Measurements from ENCODE around the gene OSBPL2.

OSBPL2 gene

GRCh38 chr20:62237801-62238568 is at the start of gene OSBPL2:
Gene OSBPL2 (plus strand): TSS chr20:62238521. CDS start chr20:62256185, 17,664 bp downstream.
- DNase-seq, result peak; percentile 100

- DNase-seq, result no peak
These were observed 47.5 kb upstream of the OSBPL2 start for GRCh38 chr20:62190639-62191411.

DNA sequence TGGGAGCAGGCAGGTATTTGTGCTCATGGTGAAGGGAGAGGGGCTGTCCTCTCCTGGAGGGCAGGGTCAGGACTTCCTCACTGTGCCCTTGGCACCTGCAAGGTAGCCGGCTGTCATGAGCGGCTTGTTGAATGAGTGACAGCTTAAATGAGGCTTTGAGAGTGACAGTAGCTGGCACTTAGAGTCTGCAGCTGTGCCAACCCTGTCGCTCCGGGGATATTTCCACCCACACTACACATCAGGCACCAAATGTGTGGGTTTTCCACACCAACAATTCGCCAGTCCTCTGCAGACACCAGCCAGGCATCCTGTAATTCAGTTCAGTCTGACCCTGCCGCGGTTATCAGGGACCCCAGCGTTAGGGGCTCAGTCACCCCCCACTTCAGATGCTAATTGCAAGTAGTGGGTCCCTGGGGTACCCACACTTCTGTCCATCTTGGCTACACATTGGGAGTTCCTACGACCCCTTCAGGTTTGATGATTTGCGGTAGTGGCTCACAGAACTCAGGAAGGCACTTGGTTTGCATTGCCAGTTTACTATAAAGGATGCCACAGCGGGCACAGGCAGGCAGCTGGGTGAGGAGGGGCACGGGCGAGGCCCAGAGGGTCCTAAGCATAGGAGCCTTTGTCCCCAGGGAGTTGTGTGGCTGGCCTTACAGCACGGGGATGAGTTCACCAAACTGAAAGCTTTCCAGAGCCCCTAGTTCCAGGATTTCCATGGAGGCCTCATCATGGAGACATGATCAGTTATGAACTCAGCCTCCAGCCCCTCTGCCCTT is 46.4 kb upstream of the OSBPL2 start:
- DNase-seq, result no peak

GRCh38 chr20:62192635-62193034 is 45.7 kb upstream of the OSBPL2 start:
- DNase-seq, result no peak

- DNase-seq, result no peak
These were observed 45.0 kb upstream of the OSBPL2 start for GRCh38 chr20:62193079-62194025.

DNA sequence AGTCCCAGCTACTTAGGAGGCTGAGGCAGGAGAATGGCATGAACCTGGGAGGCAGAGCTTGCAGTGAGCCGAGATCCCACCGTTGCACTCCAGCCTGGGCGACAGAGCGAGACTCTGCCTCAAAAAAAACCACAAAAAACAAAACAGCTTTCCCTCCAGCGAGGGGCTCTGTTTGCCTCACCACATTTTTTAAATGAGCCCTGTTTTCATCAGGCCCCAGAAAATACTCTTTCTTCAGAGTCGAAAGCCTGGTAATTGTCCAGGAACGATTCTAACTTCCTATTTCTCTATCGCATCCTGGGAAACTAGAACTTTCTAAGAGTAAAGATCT is 43.3 kb upstream of the OSBPL2 start:
- DNase-seq, result no peak

DNA sequence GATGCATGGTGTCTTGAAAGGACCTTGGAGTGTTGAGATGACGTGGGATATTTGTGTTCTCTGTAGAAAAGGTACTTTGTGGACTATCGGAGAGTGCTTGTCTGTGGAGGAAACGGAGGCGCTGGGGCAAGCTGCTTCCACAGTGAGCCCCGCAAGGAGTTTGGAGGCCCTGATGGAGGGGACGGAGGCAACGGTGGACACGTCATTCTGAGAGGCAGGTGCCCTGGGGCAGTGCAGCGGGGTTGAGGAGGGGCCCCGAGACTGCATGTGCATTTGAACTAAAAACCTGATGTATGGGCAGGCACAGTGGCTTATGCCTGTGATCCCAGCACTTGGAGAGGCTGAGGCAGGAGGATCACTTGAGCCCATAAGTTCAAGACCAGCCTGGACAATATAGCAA is 42.6 kb upstream of the OSBPL2 start:
- no peak for DNase-seq

GRCh38 chr20:62196286-62196685 is 42.0 kb upstream of the OSBPL2 start:
- DNase-seq, result no peak

DNA sequence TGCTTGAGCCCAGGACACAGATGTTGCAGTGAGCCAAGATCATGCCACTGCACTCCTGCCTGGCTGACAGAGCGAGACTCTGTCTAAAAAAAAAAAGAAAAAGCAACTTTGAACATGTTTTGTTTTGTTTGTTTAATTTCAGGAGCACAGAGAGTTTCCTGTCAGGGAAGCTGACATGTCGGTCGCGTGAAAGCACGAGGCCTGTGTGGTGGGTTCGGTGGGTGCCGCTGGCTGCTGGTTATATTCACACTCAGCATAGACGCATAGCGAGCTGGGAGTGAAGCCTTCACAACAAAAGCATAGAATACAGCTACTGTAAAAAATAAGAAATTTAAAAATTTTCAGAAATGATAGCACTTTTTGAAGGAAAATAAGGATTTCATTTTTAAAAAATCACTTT is 41.0 kb upstream of the OSBPL2 start:
- no peak for DNase-seq

DNA sequence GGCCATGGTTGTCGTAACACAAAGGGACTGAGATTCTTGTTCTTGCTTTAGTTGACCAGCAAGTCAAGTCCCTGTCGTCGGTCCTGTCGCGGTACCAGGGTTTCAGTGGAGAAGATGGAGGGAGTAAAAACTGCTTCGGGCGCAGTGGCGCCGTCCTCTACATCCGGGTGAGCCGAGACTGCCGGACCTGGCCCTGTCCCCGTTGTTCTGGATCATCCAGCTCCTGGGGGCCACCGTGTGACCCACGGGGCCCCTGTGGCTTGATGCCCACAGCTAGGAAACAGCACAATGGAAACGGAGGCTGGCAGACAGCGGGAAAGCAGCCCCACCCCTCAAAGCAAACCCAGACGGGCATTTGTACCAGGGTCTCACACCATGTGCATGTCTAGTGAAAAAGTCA is 40.5 kb upstream of the OSBPL2 start:
- no peak for DNase-seq

GRCh38 chr20:62198496-62198895 is 39.8 kb upstream of the OSBPL2 start:
- no peak for DNase-seq

GRCh38 chr20:62198931-62199330 is 39.4 kb upstream of the OSBPL2 start:
- no peak for DNase-seq

DNA sequence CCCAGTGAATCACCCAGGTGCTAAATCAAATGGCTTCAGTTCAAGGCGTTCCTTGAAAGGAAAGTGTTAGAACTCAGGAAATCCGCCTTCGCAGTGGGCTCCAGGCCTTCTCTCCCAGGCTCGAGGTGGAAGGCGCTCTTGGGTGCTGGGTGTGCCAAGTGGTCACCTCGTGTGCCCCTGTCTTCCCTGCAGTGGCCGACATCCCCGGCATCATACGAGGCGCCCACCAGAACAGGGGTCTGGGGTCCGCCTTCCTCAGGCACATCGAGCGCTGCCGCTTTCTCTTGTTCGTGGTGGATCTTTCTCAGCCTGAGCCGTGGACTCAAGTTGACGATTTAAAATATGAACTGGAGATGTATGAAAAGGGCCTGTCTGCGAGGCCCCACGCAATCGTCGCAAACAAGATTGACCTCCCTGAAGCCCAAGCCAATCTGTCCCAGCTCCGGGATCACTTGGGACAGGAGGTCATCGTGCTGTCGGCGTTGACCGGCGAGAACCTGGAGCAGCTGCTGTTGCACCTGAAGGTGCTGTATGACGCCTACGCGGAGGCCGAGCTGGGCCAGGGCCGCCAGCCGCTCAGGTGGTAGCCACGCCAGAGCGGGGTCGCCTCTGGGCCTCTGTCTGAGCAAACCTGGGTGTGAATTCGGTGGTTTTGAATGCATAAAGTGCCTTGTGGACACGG is 37.7 kb upstream of the OSBPL2 start:
- no peak for DNase-seq

- DNase-seq, result no peak
These were observed 36.9 kb upstream of the OSBPL2 start for GRCh38 chr20:62201173-62202082.

DNA sequence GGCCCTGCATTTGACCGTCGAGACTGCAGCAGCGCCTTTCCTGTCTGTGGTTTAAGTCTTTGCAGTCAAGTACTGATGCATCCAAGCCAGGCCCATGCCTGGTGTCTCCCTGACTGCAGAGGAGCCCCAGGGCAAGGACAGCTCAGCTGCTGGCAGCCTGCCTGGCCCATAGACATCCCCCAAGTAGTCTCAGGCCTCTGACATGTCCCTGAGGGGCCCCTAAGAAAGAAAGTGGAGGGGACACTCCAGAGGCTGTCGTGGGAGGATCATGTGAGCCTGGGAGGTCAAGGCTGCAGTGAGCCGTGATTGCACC is 36.3 kb upstream of the OSBPL2 start:
- no peak for DNase-seq

DNA sequence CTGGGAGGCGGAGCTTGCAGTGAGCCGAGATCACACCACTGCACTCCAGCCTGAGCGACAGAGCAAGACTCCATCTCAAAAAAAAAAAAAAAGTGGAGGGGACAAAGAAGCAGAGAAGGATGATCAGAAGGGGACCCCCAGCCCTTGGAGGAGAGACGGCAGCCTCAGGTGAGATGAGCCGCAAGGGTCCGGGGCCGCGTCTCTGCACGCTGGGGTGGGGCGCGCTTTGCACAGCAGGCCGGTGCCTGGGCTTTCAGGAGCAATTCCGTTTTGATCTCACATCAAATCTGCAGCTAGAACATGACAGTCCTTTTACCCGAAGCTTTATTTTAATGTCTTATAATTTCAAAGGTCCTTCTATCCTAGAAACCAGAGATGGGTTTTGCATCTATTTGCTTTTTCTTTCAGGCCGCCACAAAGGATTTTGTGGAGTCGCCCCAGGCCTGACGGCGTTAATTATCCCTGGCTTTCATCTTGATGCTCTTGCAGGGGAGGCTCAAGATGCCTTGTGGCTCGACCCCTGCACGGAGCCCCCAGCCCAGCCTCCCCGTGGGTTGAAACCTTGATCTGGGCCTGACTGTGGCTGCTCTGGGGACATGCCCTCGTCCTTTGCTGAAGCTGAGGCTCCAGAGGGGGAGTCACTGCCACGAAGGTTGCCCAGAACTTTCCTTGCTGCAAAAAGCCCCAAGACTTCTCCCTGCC is 35.5 kb upstream of the OSBPL2 start:
- DNase-seq, result no peak

DNA sequence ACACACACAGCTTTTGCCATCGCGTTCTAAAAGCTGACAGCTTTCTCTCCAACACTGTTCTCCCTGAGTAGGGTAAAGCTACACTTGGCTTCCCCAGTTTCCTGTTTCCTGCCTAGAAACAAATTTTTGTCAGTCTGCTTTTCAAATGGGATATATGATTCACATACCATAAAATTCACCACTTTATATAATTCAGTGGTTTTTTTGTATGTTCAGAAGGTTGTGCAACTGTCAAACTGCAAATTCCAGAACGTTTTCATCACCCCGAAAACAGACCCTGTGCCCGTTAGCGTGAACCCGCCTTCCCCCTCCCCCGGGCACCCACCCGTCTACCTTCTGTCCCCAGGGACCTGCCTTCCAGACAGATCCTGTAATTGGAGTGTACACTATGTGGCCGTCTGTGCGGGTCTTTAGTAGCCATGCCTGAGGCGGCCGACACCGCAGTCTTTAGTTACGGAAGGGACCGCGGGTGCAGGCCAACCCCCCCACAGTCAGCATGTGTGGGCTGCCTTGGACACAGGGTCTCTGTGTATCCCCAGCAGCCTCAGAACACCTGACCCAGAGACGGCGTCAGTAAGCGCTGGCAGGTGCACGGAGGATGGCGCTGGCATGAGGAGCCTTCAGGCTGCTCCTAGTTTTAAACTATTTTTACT is 34.8 kb upstream of the OSBPL2 start:
- DNase-seq, result no peak

- no peak for DNase-seq
These were observed 32.5 kb upstream of the OSBPL2 start for GRCh38 chr20:62205618-62206387.

- DNase-seq, result no peak
These were observed 31.9 kb upstream of the OSBPL2 start for GRCh38 chr20:62206388-62206775.

All from activated CD4-positive, alpha-beta T cell treated with anti-CD3 and anti-CD28 coated beads for 1 hour (primary cell).